Subcutaneous abdominal adipose tissue (tissue), 5 donors: ENCODE data around the gene MYD88.

Source experiments
- H3K27ac ChIP-seq: one replicate; pipeline ENCODE4 v1.7.0; 2013; ENCODE audit warnings: low read depth, mild to moderate bottlenecking, inconsistent platforms, low read length, moderate library complexity
- H3K27me3 ChIP-seq, 5 donors: one replicate each; pipeline ENCODE4 v1.7.0; 2013; ENCODE audit warnings: low read length in 5 of 5, inconsistent platforms in 1 of 5; ENCODE audit not compliant: control insufficient read depth in 5 of 5, insufficient read depth in 4 of 5
- H3K36me3 ChIP-seq, 5 donors: one replicate each; pipeline ENCODE4 v1.7.0; 2013; ENCODE audit warnings: low read length in 5 of 5; ENCODE audit not compliant: control insufficient read depth in 5 of 5, insufficient read depth in 5 of 5
- H3K4me1 ChIP-seq, 5 donors: one replicate each; pipeline ENCODE4 v1.7.0; 2013; ENCODE audit warnings: low read length in 5 of 5, mild to moderate bottlenecking in 3 of 5, moderate library complexity in 1 of 5; ENCODE audit not compliant: control insufficient read depth in 5 of 5, insufficient read depth in 5 of 5
- H3K4me3 ChIP-seq, 5 donors: one replicate each; pipeline ENCODE4 v1.7.0; 2013; ENCODE audit warnings: low read length in 5 of 5, low read depth in 1 of 5
- H3K9ac ChIP-seq, 5 donors: one replicate each; pipeline ENCODE4 v1.7.0; 2013; ENCODE audit warnings: low read length in 5 of 5, mild to moderate bottlenecking in 4 of 5, moderate library complexity in 3 of 5
- H3K9me3 ChIP-seq, 5 donors: one replicate each; pipeline ENCODE4 v1.7.0; 2013; ENCODE audit warnings: low read length in 5 of 5; ENCODE audit not compliant: control insufficient read depth in 5 of 5
- donor health status: healthy.
- donor health status: healthy.
- donor health status: healthy.
- donor health status: healthy.
- donor health status: healthy.

Gene MYD88

GRCh38 chr3:38170722-38171121 lies 32.3 kb downstream of the MYD88 start:
- H3K36me3 ChIP-seq: no peaks in the 10 kb centered on the region
- peaks cover 0 to 47% (median 27%) of the 10 kb centered on the region in 5 donors for H3K4me1 ChIP-seq
- no peak overlapping the region for H3K27ac ChIP-seq
- peak overlapping the region in 1 of 5 donors; percentile 8 for H3K9ac ChIP-seq
- H3K9me3 ChIP-seq: no peaks in the 10 kb centered on the region
- no peaks in the 10 kb centered on the region for H3K27me3 ChIP-seq
- no peak overlapping the region for H3K4me3 ChIP-seq

- peak overlapping the region in 1 of 5 donors; percentile 2 for H3K9ac ChIP-seq
- H3K36me3 ChIP-seq: no peaks in the 10 kb centered on the region
- H3K27ac ChIP-seq: peak overlapping the region; percentile 4
- H3K4me3 ChIP-seq: no peak overlapping the region
- H3K27me3 ChIP-seq: no peaks in the 10 kb centered on the region
- H3K4me1 ChIP-seq: peaks cover 0 to 38% (median 20%) of the 10 kb centered on the region in 5 donors
- no peaks in the 10 kb centered on the region for H3K9me3 ChIP-seq
Measured at GRCh38 chr3:38171622-38172021, 33.2 kb downstream of the MYD88 start.

GRCh38 chr3:38173834-38174418 lies 35.5 kb downstream of the MYD88 start:
- H3K27me3 ChIP-seq: no peaks in the 10 kb centered on the region
- no peaks in the 10 kb centered on the region for H3K9me3 ChIP-seq
- no peak overlapping the region for H3K27ac ChIP-seq
- no peak overlapping the region for H3K9ac ChIP-seq
- no peaks in the 10 kb centered on the region for H3K36me3 ChIP-seq
- H3K4me3 ChIP-seq: no peak overlapping the region
- H3K4me1 ChIP-seq: peaks cover 0 to 34% (median 14%) of the 10 kb centered on the region in 5 donors

GRCh38 chr3:38177181-38177580 lies 38.7 kb downstream of the MYD88 start:
- no peaks in the 10 kb centered on the region for H3K27me3 ChIP-seq
- H3K27ac ChIP-seq: peak overlapping the region; percentile 13
- peaks cover 0 to 27% (median 11%) of the 10 kb centered on the region in 5 donors for H3K4me1 ChIP-seq
- no peaks in the 10 kb centered on the region for H3K9me3 ChIP-seq
- H3K9ac ChIP-seq: no peak overlapping the region
- no peaks in the 10 kb centered on the region for H3K36me3 ChIP-seq
- H3K4me3 ChIP-seq: no peak overlapping the region

GRCh38 chr3:38186781-38187180 lies 48.3 kb downstream of the MYD88 start:
- peaks cover 0 to 2% (median 0%) of the 10 kb centered on the region in 5 donors for H3K9me3 ChIP-seq
- H3K4me3 ChIP-seq: no peak overlapping the region
- H3K36me3 ChIP-seq: peaks cover 12 to 19% (median 18%) of the 10 kb centered on the region in 5 donors
- peaks cover 0 to 8% (median 0%) of the 10 kb centered on the region in 5 donors for H3K4me1 ChIP-seq
- H3K27ac ChIP-seq: no peak overlapping the region
- H3K27me3 ChIP-seq: no peaks in the 10 kb centered on the region
- no peak overlapping the region for H3K9ac ChIP-seq

GRCh38 chr3:38190481-38190881 lies 52.0 kb downstream of the MYD88 start:
- H3K27ac ChIP-seq: no peak overlapping the region
- H3K9ac ChIP-seq: no peak overlapping the region
- H3K9me3 ChIP-seq: peaks cover 0 to 2% (median 0%) of the 10 kb centered on the region in 5 donors
- peaks cover 0 to 12% (median 0%) of the 10 kb centered on the region in 5 donors for H3K4me1 ChIP-seq
- peaks cover 10 to 29% (median 15%) of the 10 kb centered on the region in 5 donors for H3K36me3 ChIP-seq
- H3K4me3 ChIP-seq: no peak overlapping the region
- no peaks in the 10 kb centered on the region for H3K27me3 ChIP-seq
